ENCODE data around the gene ZC3H12D.

ZC3H12D gene

GRCh38 chr6:149441740-149442139 is 43.1 kb downstream of the ZC3H12D start:
- no peak for DNase-seq (ENCODE audit: low spot score)

- DNase-seq (ENCODE audit: low spot score): no peak
These were observed 43.8 kb downstream of the ZC3H12D start for GRCh38 chr6:149440735-149441671.

- no peak for DNase-seq (ENCODE audit: low spot score)
These were observed 45.2 kb downstream of the ZC3H12D start for GRCh38 chr6:149439626-149440025.

- no peak for DNase-seq (ENCODE audit: low spot score)
These were observed 46.0 kb downstream of the ZC3H12D start for GRCh38 chr6:149438855-149439254.

- no peak for DNase-seq (ENCODE audit: low spot score)
These were observed 47.6 kb downstream of the ZC3H12D start for GRCh38 chr6:149437212-149437611.

GRCh38 chr6:149436647-149437046 is 48.2 kb downstream of the ZC3H12D start:
- no peak for DNase-seq (ENCODE audit: low spot score)

GRCh38 chr6:149435919-149436586 is 48.8 kb downstream of the ZC3H12D start:
- DNase-seq (ENCODE audit: low spot score): no peak

- no peak for DNase-seq (ENCODE audit: low spot score)
These were observed 50.9 kb downstream of the ZC3H12D start for GRCh38 chr6:149433881-149434280.

- DNase-seq (ENCODE audit: low spot score): no peak
These were observed 51.4 kb downstream of the ZC3H12D start for GRCh38 chr6:149433405-149433804.

- DNase-seq (ENCODE audit: low spot score): peak; percentile 85
These were observed 52.7 kb downstream of the ZC3H12D start for GRCh38 chr6:149431905-149432775.

- no peak for DNase-seq (ENCODE audit: low spot score)
These were observed 55.1 kb downstream of the ZC3H12D start for GRCh38 chr6:149429427-149430360.

GRCh38 chr6:149428606-149429005 is 56.2 kb downstream of the ZC3H12D start:
- DNase-seq (ENCODE audit: low spot score): no peak

- DNase-seq (ENCODE audit: low spot score): no peak
These were observed 59.1 kb downstream of the ZC3H12D start for GRCh38 chr6:149425754-149426153.

- no peak for DNase-seq (ENCODE audit: low spot score)
These were observed 59.6 kb downstream of the ZC3H12D start for GRCh38 chr6:149425224-149425623.

GRCh38 chr6:149423964-149424440 is 60.8 kb downstream of the ZC3H12D start:
- no peak for DNase-seq (ENCODE audit: low spot score)

- no peak for DNase-seq (ENCODE audit: low spot score)
These were observed 62.2 kb downstream of the ZC3H12D start for GRCh38 chr6:149422581-149422980.

GRCh38 chr6:149421132-149421531 is 63.7 kb downstream of the ZC3H12D start:
- no peak for DNase-seq (ENCODE audit: low spot score)

- DNase-seq (ENCODE audit: low spot score): no peak
These were observed 65.0 kb downstream of the ZC3H12D start for GRCh38 chr6:149419696-149420404.

- DNase-seq (ENCODE audit: low spot score): no peak
These were observed 70.0 kb downstream of the ZC3H12D start for GRCh38 chr6:149414821-149415220.

GRCh38 chr6:149414009-149414408 is 70.8 kb downstream of the ZC3H12D start:
- DNase-seq (ENCODE audit: low spot score): no peak
